IPS-NIHi7 (cell line): Measurements from ENCODE around the gene DLX2.

ENCODE experiments used
- DNase-seq: peaks from one replicate; pipeline ENCODE4 v3.0.0; 2012; ENCODE audit warnings: mixed read lengths; ENCODE audit errors: extremely low spot score

The DLX2 gene

GRCh38 chr2:172053486-172053885 lies 49.2 kb downstream of the DLX2 start:
- no peak for DNase-seq

GRCh38 chr2:172052000-172052983 lies 50.4 kb downstream of the DLX2 start:
- no peak for DNase-seq

- DNase-seq: no peak
Measured at GRCh38 chr2:172050479-172051125, 52.1 kb downstream of the DLX2 start.

GRCh38 chr2:172049567-172050120 lies 53.1 kb downstream of the DLX2 start:
- no peak for DNase-seq
